ENCODE data around the gene POLE.

Gene POLE

GRCh38 chr12:132673288-132674179, 13.6 kb downstream of the POLE start:
- no peak overlapping the region for H3K27ac ChIP-seq
- TF ChIP-seq CTCF (conservative IDR thresholded peaks at IDR 0.05) = no peak

GRCh38 chr12:132672678-132673077, 14.5 kb downstream of the POLE start:
- TF ChIP-seq CTCF (conservative IDR thresholded peaks at IDR 0.05) = no peak
- no peak overlapping the region for H3K27ac ChIP-seq

- H3K27ac ChIP-seq = no peak overlapping the region
- TF ChIP-seq CTCF (conservative IDR thresholded peaks at IDR 0.05) = no peak
These were observed 15.0 kb downstream of the POLE start for GRCh38 chr12:132672116-132672515.

DNA sequence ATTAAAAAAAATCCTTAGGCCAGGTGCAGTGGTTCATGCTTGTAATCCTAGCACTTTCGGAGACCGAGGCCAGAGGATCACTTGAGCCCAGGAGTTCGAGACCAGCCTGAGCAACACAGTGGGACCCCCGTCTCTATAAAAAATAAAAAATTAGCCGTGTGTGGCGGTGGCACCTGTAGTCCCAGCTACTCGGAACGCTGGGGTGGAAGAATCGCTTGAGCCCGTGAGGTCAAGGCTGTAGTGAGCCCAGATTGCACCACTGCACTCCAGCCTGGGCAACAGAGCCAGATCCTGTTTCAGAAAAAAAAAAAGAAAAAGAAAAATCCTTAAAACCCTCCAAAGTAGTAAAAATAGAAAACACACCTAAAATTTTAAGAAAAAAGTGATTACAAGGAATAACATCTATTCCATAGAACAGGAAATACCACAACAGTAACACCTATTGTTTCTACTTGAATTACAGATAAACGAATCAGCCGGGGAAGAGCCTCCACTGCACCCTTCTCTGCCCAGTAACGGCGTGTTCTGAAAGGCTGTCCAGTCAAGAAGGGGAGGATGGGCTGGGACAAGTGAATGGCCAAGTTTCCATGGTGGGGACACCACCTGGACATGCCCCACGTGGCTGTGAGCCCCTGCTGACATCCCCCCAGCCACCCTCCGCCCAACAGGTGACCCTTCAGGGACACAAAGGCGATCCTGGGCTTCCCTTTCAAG, 17.8 kb downstream of the POLE start:
- H3K27ac ChIP-seq = no peak overlapping the region
- TF ChIP-seq CTCF (conservative IDR thresholded peaks at IDR 0.05) = no peak

DNA sequence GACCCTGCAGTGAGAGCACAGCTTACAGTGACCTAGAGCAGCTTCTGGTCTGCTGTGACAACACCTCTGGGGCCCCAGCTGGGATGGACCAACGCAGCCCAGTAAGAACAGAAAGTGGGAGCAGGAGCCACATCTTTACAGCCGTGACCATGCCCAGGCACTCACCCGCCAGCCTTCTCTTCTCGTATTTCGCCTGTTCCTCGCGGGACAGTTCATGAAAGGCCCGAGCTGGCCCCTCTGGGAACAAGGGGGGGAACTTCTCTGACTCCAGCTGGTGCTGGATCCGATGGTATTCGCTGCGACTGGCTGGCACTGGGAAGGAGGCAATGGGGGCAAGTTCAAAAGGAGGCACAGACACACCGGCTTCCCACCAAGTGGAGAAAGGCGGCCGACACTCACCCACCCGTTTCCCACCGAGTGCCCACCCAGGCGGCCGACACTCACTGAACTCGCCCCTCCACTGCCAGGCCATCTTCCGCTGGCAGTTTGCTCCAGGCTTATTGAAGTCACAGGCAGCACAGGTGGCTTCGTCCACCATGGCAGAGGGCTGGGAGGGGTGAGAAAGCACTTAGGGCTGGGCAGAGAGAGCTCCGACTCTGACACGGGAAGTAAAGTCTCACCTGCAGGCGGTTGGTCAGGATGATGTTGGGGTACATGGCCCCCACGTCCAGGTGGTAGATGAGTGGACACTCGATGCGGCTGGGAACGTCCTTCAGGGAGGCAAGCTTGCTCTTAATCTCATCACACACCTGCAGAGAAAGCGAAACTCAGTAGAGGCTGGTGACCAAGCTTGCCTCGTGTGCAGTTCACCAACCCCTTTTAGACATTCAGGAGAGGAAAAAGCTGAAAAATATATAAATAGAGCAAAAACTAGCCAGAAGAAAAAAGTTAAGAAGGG, 18.7 kb downstream of the POLE start:
- no peak overlapping the region for H3K27ac ChIP-seq
- TF ChIP-seq CTCF (conservative IDR thresholded peaks at IDR 0.05) = no peak

DNA sequence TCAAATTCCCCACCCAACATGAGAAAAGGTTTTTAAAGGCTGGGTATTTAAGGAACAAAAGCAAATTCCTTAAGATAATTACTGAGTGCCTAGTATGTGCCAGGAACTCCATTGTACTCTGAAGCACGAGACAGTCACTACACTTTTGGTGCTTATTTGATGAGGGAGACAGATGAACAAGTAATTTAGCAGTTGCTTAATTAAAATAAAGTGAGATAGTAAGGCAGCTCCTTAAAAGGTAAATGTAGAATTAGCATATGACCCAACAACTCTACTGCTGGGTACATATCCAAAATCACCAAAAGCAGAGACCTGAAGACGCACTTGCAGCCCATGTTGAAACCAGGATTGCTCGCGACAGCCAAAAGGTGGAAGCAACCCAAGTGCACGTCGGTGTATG, 21.3 kb downstream of the POLE start:
- TF ChIP-seq CTCF (conservative IDR thresholded peaks at IDR 0.05) = no peak
- no peak overlapping the region for H3K27ac ChIP-seq

DNA sequence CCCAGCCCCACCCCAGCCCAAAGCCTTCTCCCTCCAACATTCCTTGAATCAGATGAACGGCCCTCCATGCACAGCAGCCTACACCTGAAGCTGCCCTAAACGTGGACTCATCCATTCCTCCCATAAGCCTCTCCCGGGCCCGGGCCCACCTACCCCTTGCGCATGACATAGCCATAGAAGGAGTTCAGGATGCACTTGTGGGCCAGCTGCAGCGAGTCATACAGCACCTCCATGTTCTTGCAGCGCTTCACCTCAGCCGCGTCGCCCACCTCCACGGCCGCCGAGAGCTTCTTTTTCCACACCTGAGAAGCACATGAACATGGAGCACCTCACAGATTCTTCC, 22.0 kb downstream of the POLE start:
- no peak overlapping the region for H3K27ac ChIP-seq
- TF ChIP-seq CTCF (conservative IDR thresholded peaks at IDR 0.05) = no peak

Data from VCaP (cell line).